GM13976 (cell line): ENCODE results near the gene PTEN.

Experiments
- DNase-seq: peaks from one replicate; pipeline ENCODE4 v3.0.0; 2012; ENCODE audit warnings: low spot score
- in situ Hi-C: fragments of 300-500 bp; cut with MboI; formaldehyde crosslinking; loops from one replicate; pipeline ENCODE4 v1.12.0; 2022; ENCODE audit warnings: low sequenced_read_pairs, mixed read lengths, inconsistent platforms; ENCODE audit not compliant: unreplicated experiment
- TF ChIP-seq, protein P1 (sequence below): IDR thresholded peaks from 2 replicates; pipeline ENCODE4 v1.5.1; 2012; ENCODE audit warnings: borderline replicate concordance, mild to moderate bottlenecking; ENCODE audit not compliant: insufficient read depth; ENCODE audit errors: extremely low read depth, missing control alignments, control extremely low read depth

PTEN gene

DNA sequence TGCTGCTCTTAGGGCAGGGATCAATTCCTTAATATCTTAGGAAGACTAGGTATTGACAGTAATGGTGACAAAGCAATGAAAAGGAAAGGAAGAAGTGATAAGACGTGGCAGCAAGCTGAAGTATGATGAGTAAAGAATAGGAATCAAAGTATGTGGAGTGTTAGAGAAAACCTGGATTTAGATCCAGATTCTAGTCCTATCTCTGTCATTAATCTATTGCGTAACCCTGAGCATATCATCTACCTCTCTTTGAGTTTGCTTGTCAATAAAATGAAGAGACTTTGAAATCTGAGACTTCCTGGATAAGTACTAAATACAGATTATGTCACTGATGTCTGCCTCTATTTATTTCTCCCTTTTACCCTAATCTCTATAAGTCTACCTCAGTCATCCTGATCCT is 89.2 kb downstream of the PTEN start:
- in situ Hi-C loops = no loop called here
- DNase-seq = no peak
- TF ChIP-seq, protein P1, sequence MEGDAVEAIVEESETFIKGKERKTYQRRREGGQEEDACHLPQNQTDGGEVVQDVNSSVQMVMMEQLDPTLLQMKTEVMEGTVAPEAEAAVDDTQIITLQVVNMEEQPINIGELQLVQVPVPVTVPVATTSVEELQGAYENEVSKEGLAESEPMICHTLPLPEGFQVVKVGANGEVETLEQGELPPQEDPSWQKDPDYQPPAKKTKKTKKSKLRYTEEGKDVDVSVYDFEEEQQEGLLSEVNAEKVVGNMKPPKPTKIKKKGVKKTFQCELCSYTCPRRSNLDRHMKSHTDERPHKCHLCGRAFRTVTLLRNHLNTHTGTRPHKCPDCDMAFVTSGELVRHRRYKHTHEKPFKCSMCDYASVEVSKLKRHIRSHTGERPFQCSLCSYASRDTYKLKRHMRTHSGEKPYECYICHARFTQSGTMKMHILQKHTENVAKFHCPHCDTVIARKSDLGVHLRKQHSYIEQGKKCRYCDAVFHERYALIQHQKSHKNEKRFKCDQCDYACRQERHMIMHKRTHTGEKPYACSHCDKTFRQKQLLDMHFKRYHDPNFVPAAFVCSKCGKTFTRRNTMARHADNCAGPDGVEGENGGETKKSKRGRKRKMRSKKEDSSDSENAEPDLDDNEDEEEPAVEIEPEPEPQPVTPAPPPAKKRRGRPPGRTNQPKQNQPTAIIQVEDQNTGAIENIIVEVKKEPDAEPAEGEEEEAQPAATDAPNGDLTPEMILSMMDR = no peak

DNA sequence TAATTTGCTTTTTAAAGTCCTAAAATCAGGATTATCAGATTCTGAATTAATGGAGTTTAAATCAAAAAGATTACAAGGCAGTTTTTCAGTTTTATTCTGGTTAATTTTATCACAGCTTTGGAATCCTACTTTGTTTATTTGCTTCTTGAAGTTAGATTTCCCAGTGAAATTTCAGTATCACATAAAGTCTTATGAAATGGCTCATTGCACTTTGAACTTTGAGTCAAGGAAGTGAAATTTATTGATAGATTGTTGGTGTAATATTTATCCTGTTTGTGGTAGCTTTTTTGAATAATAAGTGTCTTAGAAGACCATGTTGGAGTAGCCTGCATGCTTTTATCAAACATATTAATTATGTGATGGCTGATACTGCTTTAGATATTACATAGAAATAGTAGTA is 92.6 kb downstream of the PTEN start:
- no peak for DNase-seq
- TF ChIP-seq, protein P1 = no peak
- in situ Hi-C loops = no loop called here

- DNase-seq = no peak
- TF ChIP-seq, protein P1 = no peak
- in situ Hi-C loops = no loop called here
Observed at GRCh38 chr10:87957702-87958101, 94.3 kb downstream of the PTEN start.

- in situ Hi-C loops = no loop called here
- TF ChIP-seq, protein P1 = no peak
- DNase-seq = no peak
Observed at GRCh38 chr10:87960230-87960629, 96.8 kb downstream of the PTEN start.

DNA sequence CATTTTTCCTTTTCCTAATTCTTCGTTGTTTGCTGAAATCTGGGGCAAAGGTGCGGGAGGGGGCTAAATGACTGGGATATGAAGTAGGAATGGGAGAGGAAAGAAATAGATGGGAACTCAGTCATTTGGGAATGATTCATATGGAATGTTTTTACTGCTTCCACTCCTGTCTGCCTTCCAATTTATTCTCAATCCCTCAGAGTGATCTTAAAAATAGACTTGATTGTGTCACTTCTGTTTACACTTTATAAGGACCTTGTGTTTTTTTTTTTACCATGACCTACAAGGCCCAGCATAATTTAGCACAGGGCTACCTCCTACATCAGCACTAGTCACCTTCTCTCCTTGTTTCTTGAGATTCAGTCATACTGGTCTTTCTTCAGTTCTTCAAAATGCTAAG is 97.9 kb downstream of the PTEN start:
- TF ChIP-seq, protein P1 = no peak
- in situ Hi-C loops = no loop called here
- DNase-seq = no peak

DNA sequence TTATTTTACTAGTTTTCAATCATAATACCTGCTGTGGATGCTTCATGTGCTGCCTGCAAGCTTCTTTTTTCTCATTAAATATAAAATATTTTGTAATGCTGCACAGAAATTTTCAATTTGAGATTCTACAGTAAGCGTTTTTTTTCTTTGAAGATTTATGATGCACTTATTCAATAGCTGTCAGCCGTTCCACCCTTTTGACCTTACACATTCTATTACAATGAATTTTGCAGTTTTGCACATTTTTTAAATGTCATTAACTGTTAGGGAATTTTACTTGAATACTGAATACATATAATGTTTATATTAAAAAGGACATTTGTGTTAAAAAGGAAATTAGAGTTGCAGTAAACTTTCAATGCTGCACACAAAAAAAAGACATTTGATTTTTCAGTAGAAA is 103.0 kb downstream of the PTEN start:
- TF ChIP-seq, protein P1 = no peak
- in situ Hi-C loops = no loop called here
- no peak for DNase-seq

- TF ChIP-seq, protein P1 = no peak
- no peak for DNase-seq
- in situ Hi-C loops = no loop called here
Observed at GRCh38 chr10:87973635-87974034, 110.2 kb downstream of the PTEN start.
